Activated B cell treated with CpG ODN at 0.5 μM for 24 hours (primary cell): Measurements from ENCODE around the gene VTI1A. TPM values are rescaled to one million over a fixed set of nuclear protein-coding genes. Genes with fewer than 3 reads are reported as not detected.

ENCODE experiments used
- ATAC-seq: fragments of 200-7000 bp; cut with Tn5 transposase; one replicate; pipeline ENCODE4 v1.10.0; 2021; ENCODE audit warnings: low read depth, mild to moderate bottlenecking, moderate library complexity
- CTCF ChIA-PET: fragments of 350-600 bp; sonication (Branson Sonifier 250); formaldehyde crosslinking; loops from one replicate; lab custom pipeline; 2021; ENCODE audit warnings: antibody characterized with exemption; lab: Charles Lee
- POLR2A ChIA-PET: fragments of 350-600 bp; sonication (Branson Sonifier 250); formaldehyde crosslinking; loops from one replicate; lab custom pipeline; 2021; ENCODE audit warnings: antibody characterized with exemption; lab: Charles Lee
- DNase-seq: peaks from one replicate; pipeline ENCODE4 v3.0.0; 2022
- H3K27ac Mint-ChIP-seq: one replicate; pipeline ENCODE4 v1.8.0; 2020; ENCODE audit warnings: mixed read lengths
- H3K27me3 Mint-ChIP-seq: one replicate; pipeline ENCODE4 v1.8.0; 2021; ENCODE audit warnings: mixed read lengths
- H3K36me3 Mint-ChIP-seq: one replicate; pipeline ENCODE4 v1.8.0; 2021; ENCODE audit warnings: low read depth, mixed read lengths
- H3K4me1 Mint-ChIP-seq: one replicate; pipeline ENCODE4 v1.8.0; 2021; ENCODE audit warnings: mixed read lengths
- H3K4me3 Mint-ChIP-seq: one replicate; pipeline ENCODE4 v1.8.0; 2020; ENCODE audit warnings: mild to moderate bottlenecking, mixed read lengths
- H3K9me3 Mint-ChIP-seq: one replicate; pipeline ENCODE4 v1.8.0; 2020; ENCODE audit warnings: mixed read lengths
- intact Hi-C: fragments of 100-400 bp; cut with micrococcal nuclease; formaldehyde crosslinking; loops from one replicate; pipeline ENCODE4 v1.15.1; 2024
- total RNA-seq: library from RNA; stranded (reverse); gene quantifications from 2 replicates; pipeline ENCODE4 v1.2.3, GENCODE V29; 2022
- TF ChIP-seq, protein P1 (sequence below): fragments of 200-600 bp; IDR thresholded peaks from one replicate; pipeline ENCODE4 v1.8.0; 2022; ENCODE audit warnings: antibody characterized with exemption, mild to moderate bottlenecking

The VTI1A gene
- total RNA-seq, 1 donor from 2014 or later, result 74.0 TPM

- TF ChIP-seq, protein P1, sequence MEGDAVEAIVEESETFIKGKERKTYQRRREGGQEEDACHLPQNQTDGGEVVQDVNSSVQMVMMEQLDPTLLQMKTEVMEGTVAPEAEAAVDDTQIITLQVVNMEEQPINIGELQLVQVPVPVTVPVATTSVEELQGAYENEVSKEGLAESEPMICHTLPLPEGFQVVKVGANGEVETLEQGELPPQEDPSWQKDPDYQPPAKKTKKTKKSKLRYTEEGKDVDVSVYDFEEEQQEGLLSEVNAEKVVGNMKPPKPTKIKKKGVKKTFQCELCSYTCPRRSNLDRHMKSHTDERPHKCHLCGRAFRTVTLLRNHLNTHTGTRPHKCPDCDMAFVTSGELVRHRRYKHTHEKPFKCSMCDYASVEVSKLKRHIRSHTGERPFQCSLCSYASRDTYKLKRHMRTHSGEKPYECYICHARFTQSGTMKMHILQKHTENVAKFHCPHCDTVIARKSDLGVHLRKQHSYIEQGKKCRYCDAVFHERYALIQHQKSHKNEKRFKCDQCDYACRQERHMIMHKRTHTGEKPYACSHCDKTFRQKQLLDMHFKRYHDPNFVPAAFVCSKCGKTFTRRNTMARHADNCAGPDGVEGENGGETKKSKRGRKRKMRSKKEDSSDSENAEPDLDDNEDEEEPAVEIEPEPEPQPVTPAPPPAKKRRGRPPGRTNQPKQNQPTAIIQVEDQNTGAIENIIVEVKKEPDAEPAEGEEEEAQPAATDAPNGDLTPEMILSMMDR, result no peak
- Mint-ChIP-seq H3K4me1 (no peaks in the 10 kb centered on the region), H3K36me3 (peaks cover 16% of the 10 kb centered on the region), H3K9me3 (no peaks in the 10 kb centered on the region), H3K27me3 (no peaks in the 10 kb centered on the region), H3K27ac (no peak overlapping the region), H3K4me3 (no peak overlapping the region)
- intact Hi-C loops, result no loop called here
- CTCF ChIA-PET, result no interaction called here
- ATAC-seq (no peak), DNase-seq (no peak)
- POLR2A ChIA-PET, result no interaction called here
These were observed 303.6 kb downstream of the VTI1A start for GRCh38 chr10:112750427-112751167.

DNA sequence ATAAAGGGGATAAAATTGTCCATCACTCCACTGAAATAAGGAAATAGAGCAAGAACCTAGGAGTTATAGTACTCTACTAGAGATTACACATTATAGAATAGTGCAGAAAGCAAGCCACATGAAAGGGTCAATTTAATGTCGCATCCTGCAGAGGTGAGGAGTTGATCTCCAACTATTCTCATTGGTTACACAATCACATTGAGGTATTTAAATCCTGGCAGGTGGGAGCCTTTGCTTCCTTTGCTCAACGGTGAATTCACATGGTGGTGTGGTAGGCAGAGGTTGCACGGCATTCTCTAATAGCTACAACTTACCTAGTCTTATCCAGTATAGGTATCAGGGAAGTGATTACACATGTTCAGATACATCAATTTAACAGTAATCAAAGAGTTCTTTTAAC, 304.6 kb downstream of the VTI1A start:
- TF ChIP-seq, protein P1, result no peak
- Mint-ChIP-seq H3K4me1 (no peaks in the 10 kb centered on the region), H3K27me3 (no peaks in the 10 kb centered on the region), H3K9me3 (no peaks in the 10 kb centered on the region), H3K27ac (no peak overlapping the region), H3K36me3 (peaks cover 8% of the 10 kb centered on the region), H3K4me3 (no peak overlapping the region)
- ATAC-seq, result no peak
- ChIA-PET POLR2A (no interaction called here), CTCF (no interaction called here)
- intact Hi-C loops, result no loop called here
- DNase-seq, result no peak

GRCh38 chr10:112752288-112752687, 305.3 kb downstream of the VTI1A start:
- POLR2A ChIA-PET, result no interaction called here
- ATAC-seq (no peak), DNase-seq (no peak)
- Mint-ChIP-seq H3K4me3 (no peak overlapping the region), H3K27ac (no peak overlapping the region), H3K9me3 (no peaks in the 10 kb centered on the region), H3K4me1 (no peaks in the 10 kb centered on the region), H3K27me3 (no peaks in the 10 kb centered on the region), H3K36me3 (peaks cover 8% of the 10 kb centered on the region)
- TF ChIP-seq, protein P1, result no peak
- CTCF ChIA-PET, result no interaction called here
- intact Hi-C loops, result no loop called here

DNA sequence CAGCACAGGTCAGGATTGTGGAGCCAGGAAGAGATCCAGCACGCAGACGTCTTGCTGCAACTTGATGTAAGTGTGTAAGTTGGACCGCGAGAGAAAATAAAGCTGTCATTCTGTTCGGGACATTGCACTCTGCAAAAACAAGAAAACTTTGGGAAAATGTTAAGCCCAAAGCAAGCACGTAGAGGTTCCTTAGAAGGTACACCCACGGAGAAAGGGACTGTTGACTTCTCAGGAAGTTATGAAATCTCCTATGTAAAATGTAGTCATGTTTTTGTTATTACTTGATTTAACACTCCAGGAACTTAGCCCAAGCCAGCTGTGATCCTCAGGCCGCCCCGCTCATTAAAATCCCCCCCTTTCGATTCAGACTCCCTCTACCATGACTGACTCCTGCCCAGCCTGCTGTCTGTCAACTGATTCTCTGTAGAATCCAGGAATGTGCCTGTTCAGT, 307.0 kb downstream of the VTI1A start:
- ChIA-PET POLR2A (no interaction called here), CTCF (no interaction called here)
- TF ChIP-seq, protein P1, result no peak
- no peak for DNase-seq
- Mint-ChIP-seq H3K4me3 (no peak overlapping the region), H3K27ac (no peak overlapping the region), H3K9me3 (no peaks in the 10 kb centered on the region), H3K27me3 (no peaks in the 10 kb centered on the region), H3K4me1 (no peaks in the 10 kb centered on the region), H3K36me3 (peaks cover 8% of the 10 kb centered on the region)
- intact Hi-C loops, result no loop called here
- no peak for ATAC-seq

- Mint-ChIP-seq H3K9me3 (no peaks in the 10 kb centered on the region), H3K4me3 (no peak overlapping the region), H3K4me1 (no peaks in the 10 kb centered on the region), H3K27me3 (no peaks in the 10 kb centered on the region), H3K36me3 (peaks cover 10% of the 10 kb centered on the region), H3K27ac (no peak overlapping the region)
- intact Hi-C loops, result no loop called here
- CTCF ChIA-PET, result no interaction called here
- DNase-seq (no peak), ATAC-seq (no peak)
- TF ChIP-seq, protein P1, result no peak
- POLR2A ChIA-PET, result no interaction called here
These were observed 308.6 kb downstream of the VTI1A start for GRCh38 chr10:112755446-112756234.
